ENCODE results near the gene SLC17A4. TPM values are rescaled to one million over a fixed set of nuclear protein-coding genes. Genes with fewer than 3 reads are reported as not detected.

SLC17A4 gene
- total RNA-seq, 4 donors from 2014 or later: not detected

GRCh38 chr6:25801436-25801835 is 46.9 kb downstream of the SLC17A4 start:
- no peak for TF ChIP-seq CTCF (IDR thresholded peaks at IDR 0.05)
- ATAC-seq (ENCODE audit: low FRiP score): no peak
- DNase-seq (ENCODE audit: low spot score): no peak

- ATAC-seq (ENCODE audit: low FRiP score) (no peak), DNase-seq (ENCODE audit: low spot score) (no peak)
- TF ChIP-seq CTCF (IDR thresholded peaks at IDR 0.05): no peak
Observed at GRCh38 chr6:25804804-25805203, 50.3 kb downstream of the SLC17A4 start.

GRCh38 chr6:25815194-25815593 is 60.7 kb downstream of the SLC17A4 start:
- DNase-seq (ENCODE audit: low spot score): no peak
- no peak for TF ChIP-seq CTCF (IDR thresholded peaks at IDR 0.05)
- ATAC-seq (ENCODE audit: low FRiP score): no peak

- no peak for TF ChIP-seq CTCF (IDR thresholded peaks at IDR 0.05)
- ATAC-seq (ENCODE audit: low FRiP score) (no peak), DNase-seq (ENCODE audit: low spot score) (no peak)
Observed at GRCh38 chr6:25816252-25816651, 61.7 kb downstream of the SLC17A4 start.

GRCh38 chr6:25821341-25821740 is 66.8 kb downstream of the SLC17A4 start:
- TF ChIP-seq CTCF (IDR thresholded peaks at IDR 0.05): no peak
- no peak for DNase-seq (ENCODE audit: low spot score)
- no peak for ATAC-seq (ENCODE audit: low FRiP score)

GRCh38 chr6:25829375-25829774 is 74.8 kb downstream of the SLC17A4 start:
- TF ChIP-seq CTCF (IDR thresholded peaks at IDR 0.05): no peak
- DNase-seq (ENCODE audit: low spot score): no peak
- ATAC-seq (ENCODE audit: low FRiP score): no peak

- ATAC-seq (ENCODE audit: low FRiP score) (no peak), DNase-seq (ENCODE audit: low spot score) (no peak)
- no peak for TF ChIP-seq CTCF (IDR thresholded peaks at IDR 0.05)
Observed at GRCh38 chr6:25830458-25830857, 75.9 kb downstream of the SLC17A4 start.

Other genes starting within 250 kb of the SLC17A4 start
- gene SCGN, start 102.5 kb upstream of the SLC17A4 start, total RNA-seq: 10 to 100 TPM in 1 of 4 donors, 1 to 10 TPM in 3; 2.4 to 18.1 (median 6.4) TPM
- gene SLC17A1, start 77.3 kb downstream of the SLC17A4 start, total RNA-seq: not detected
- not detected for gene SLC17A3, start 119.5 kb downstream of the SLC17A4 start, total RNA-seq
- gene SLC17A2, start 175.9 kb downstream of the SLC17A4 start, total RNA-seq: not detected
- gene TRIM38, start 208.1 kb downstream of the SLC17A4 start, total RNA-seq: 10 to 100 TPM in 3 of 4 donors, 1 to 10 TPM in 1; 7.8 to 21.6 (median 11.7) TPM

All from omental fat pad (tissue), 4 donors.